DMS114 treated with DMSO at 0.1 percent for 48 hours (cell line): ENCODE measurements around the gene C3orf49.

ENCODE experiments used
- DNase-seq: peaks from one replicate; lab custom pipeline; 2025; ENCODE audit not compliant: unreplicated experiment; lab: John Stamatoyannopoulos, UW

Gene C3orf49

GRCh38 chr3:63878394-63879060 is 59.4 kb downstream of the C3orf49 start:
- no peak for DNase-seq

DNA sequence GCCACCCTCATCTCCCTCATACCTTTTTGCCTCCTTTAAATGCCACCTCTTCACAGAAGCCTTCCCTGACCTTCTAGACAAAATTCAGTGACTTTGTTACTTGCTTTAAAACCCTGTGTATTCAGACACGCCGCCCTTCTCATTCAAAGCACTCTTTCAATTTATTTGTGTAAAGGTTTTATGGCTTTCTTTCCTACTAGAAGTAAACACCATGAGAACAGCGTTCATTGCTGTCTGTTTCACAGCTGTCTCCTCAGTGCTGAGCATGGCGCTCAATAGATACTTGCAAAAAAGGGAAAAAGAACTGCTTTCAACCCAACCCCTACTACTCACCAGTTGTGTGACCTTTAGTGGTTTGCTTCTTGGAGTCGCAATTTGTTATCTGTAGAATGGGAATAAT is 61.6 kb downstream of the C3orf49 start:
- no peak for DNase-seq

- no peak for DNase-seq
These were observed 67.8 kb downstream of the C3orf49 start for GRCh38 chr3:63886858-63887257.

DNA sequence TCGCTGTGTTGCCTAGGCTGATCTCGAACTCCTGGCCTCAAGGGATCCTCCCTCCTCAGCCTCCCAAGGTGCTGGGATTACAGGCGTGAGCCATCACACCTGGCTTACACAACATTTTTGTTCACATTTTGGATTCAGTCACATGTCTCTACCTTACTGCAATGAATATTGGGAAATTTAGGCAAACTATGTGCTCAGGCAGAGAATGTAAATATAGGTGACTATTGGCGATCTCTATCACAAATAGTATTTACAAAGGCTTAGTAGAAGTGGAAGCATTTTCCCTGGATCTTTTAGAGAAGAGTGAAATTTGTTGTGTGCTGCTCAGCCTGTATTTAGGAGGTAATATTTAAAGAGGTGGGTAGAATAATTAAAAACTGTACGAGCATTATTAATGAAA is 72.4 kb downstream of the C3orf49 start:
- DNase-seq, result no peak

- DNase-seq, result no peak
These were observed 73.8 kb downstream of the C3orf49 start for GRCh38 chr3:63892773-63893352.

- DNase-seq, result no peak
These were observed 76.5 kb downstream of the C3orf49 start for GRCh38 chr3:63895422-63896189.

- DNase-seq, result no peak
These were observed 77.4 kb downstream of the C3orf49 start for GRCh38 chr3:63896332-63897030.
